H1 (cell line): ENCODE data around the gene STXBP6. TPM values are rescaled to one million over a fixed set of nuclear protein-coding genes. Genes with fewer than 3 reads are reported as not detected.

Source experiments
- CTCF ChIA-PET: fragments of 300-600 bp; sonication (Branson Sonifier 250); formaldehyde crosslinking; loops from one replicate; lab custom pipeline; 2021; ENCODE audit not compliant: partially characterized antibody; lab: Charles Lee
- POLR2A ChIA-PET: fragments of 300-600 bp; sonication (Branson Sonifier 250); formaldehyde crosslinking; loops from one replicate; lab custom pipeline; 2021; ENCODE audit warnings: inconsistent platforms; ENCODE audit not compliant: partially characterized antibody; lab: Charles Lee
- DNase-seq, 2 experiments: peaks; one replicate each; pipeline versions ENCODE4 v3.0.0 to v3.0.0-alpha.2; 2010 to 2022; ENCODE audit warnings: low spot score in 2 of 2, low read depth in 1 of 2, mixed read lengths in 1 of 2
- FAIRE-seq: peaks from 2 replicates; lab custom pipeline; 2011; peaks lifted over from hg19 to GRCh38; lab: Jason Lieb, UNC
- H2AFZ ChIP-seq: 2 replicates; pipeline ENCODE4 v1.8.1; 2012; ENCODE audit warnings: low read length, inconsistent platforms
- H2AK5ac ChIP-seq: 2 replicates; pipeline ENCODE4 v1.6.1; 2013; ENCODE audit warnings: low read depth, low read length
- H2BK120ac ChIP-seq: replicated peaks from 2 replicates; pipeline ENCODE3; 2013; ENCODE audit warnings: low read depth, low read length, inconsistent platforms
- H2BK12ac ChIP-seq: 2 replicates; pipeline ENCODE4 v1.6.1; 2013; ENCODE audit warnings: low read depth, low read length
- H2BK15ac ChIP-seq: 2 replicates; pipeline ENCODE4 v1.6.1; 2013; ENCODE audit warnings: low read length
- H2BK20ac ChIP-seq: 2 replicates; pipeline ENCODE4 v1.6.1; 2013; ENCODE audit warnings: low read length
- H2BK5ac ChIP-seq: 2 replicates; pipeline ENCODE4 v1.6.1; 2013; ENCODE audit warnings: low read depth, low read length
- H3K14ac ChIP-seq: 2 replicates; pipeline ENCODE4 v1.6.1; 2013; ENCODE audit warnings: inconsistent platforms; ENCODE audit not compliant: insufficient read length
- H3K18ac ChIP-seq: 2 replicates; pipeline ENCODE4 v1.6.1; 2013; ENCODE audit warnings: low read length; ENCODE audit errors: extremely low read depth
- H3K23ac ChIP-seq: 2 replicates; pipeline ENCODE4 v1.6.1; 2013; ENCODE audit warnings: inconsistent platforms; ENCODE audit not compliant: insufficient read length
- H3K23me2 ChIP-seq: 2 replicates; pipeline ENCODE4 v1.6.1; 2013; ENCODE audit warnings: low read depth, low read length
- H3K27ac ChIP-seq: 2 replicates; pipeline ENCODE4 v1.6.1; 2011; ENCODE audit warnings: low read depth, low read length, inconsistent platforms
- H3K27me3 ChIP-seq, 4 experiments: replicated peaks in 1 of 4; 1 replicate in 1 of 4; 2 replicates in 3 of 4; pipeline versions ENCODE4 v1.6.1 to v1.8.1; 2011 to 2013; ENCODE audit warnings: low read length in 3 of 4, mild to moderate bottlenecking in 3 of 4, inconsistent platforms in 2 of 4, mixed read lengths in 2 of 4, moderate library complexity in 1 of 4; ENCODE audit not compliant: control insufficient read depth in 3 of 4, insufficient read depth in 3 of 4; ENCODE audit errors: extremely low read depth in 1 of 4
- H3K36me3 ChIP-seq, 4 experiments: 2 replicates each; pipeline versions ENCODE4 v1.6.1 to v1.8.1; 2011 to 2013; ENCODE audit warnings: mild to moderate bottlenecking in 4 of 4, low read length in 3 of 4, moderate library complexity in 2 of 4, control low read depth in 1 of 4, inconsistent platforms in 1 of 4; ENCODE audit not compliant: insufficient read depth in 4 of 4, control insufficient read depth in 2 of 4
- H3K4ac ChIP-seq: replicated peaks from 2 replicates; pipeline ENCODE3; 2013; ENCODE audit warnings: low read length, low read depth, mixed read lengths, inconsistent platforms; ENCODE audit not compliant: insufficient read length
- H3K4me1 ChIP-seq, 4 experiments: replicated peaks in 1 of 4; 1 replicate in 1 of 4; 2 replicates in 3 of 4; pipeline versions ENCODE4 v1.6.1 to v1.8.1; 2011 to 2013; ENCODE audit warnings: low read length in 3 of 4, inconsistent platforms in 2 of 4, mixed read lengths in 1 of 4; ENCODE audit not compliant: insufficient read depth in 4 of 4, control insufficient read depth in 3 of 4
- H3K4me2 ChIP-seq, 2 experiments: 2 replicates each; pipeline versions ENCODE4 v1.6.1 to v1.8.1; 2011 to 2013; ENCODE audit warnings: low read depth in 2 of 2, low read length in 2 of 2, control low read depth in 1 of 2, inconsistent platforms in 1 of 2, mild to moderate bottlenecking in 1 of 2; ENCODE audit not compliant: insufficient read depth in 1 of 2
- H3K4me3 ChIP-seq, 4 experiments: fragments of 200-600, 300-600 bp in 1 of 4; sonication (generic), shearing (Covaris generic), sonication (Bioruptor Twin) in 1 of 4; 2 replicates each; pipeline versions ENCODE4 v1.5.1 to v1.8.1; 2011 to 2016; ENCODE audit warnings: low read length in 4 of 4, low read depth in 3 of 4, control low read depth in 2 of 4, inconsistent platforms in 2 of 4, mild to moderate bottlenecking in 2 of 4, mixed read lengths in 1 of 4, moderate library complexity in 1 of 4; ENCODE audit not compliant: insufficient read depth in 2 of 4; ENCODE audit errors: extremely low read depth in 1 of 4
- H3K56ac ChIP-seq: replicated peaks from 2 replicates; pipeline ENCODE3; 2013; ENCODE audit warnings: low read depth, mild to moderate bottlenecking, mixed read lengths, low read length, inconsistent platforms; ENCODE audit not compliant: insufficient read length
- H3K79me1 ChIP-seq: 2 replicates; pipeline ENCODE4 v1.6.1; 2013; ENCODE audit warnings: low read depth, low read length, control low read depth
- H3K79me2 ChIP-seq, 2 experiments: 2 replicates each; pipeline versions ENCODE4 v1.6.1 to v1.8.1; 2012 to 2013; ENCODE audit warnings: low read length in 2 of 2, mild to moderate bottlenecking in 2 of 2, inconsistent platforms in 1 of 2; ENCODE audit not compliant: insufficient read depth in 2 of 2, control insufficient read depth in 1 of 2
- H3K9ac ChIP-seq, 4 experiments: replicated peaks in 1 of 4; 1 replicate in 1 of 4; 2 replicates in 3 of 4; pipeline versions ENCODE4 v1.6.1 to v1.8.1; 2011 to 2013; ENCODE audit warnings: low read depth in 3 of 4, low read length in 3 of 4, control low read depth in 2 of 4, mild to moderate bottlenecking in 2 of 4, moderate library complexity in 2 of 4, inconsistent platforms in 1 of 4; ENCODE audit errors: extremely low read depth in 1 of 4
- H3K9me3 ChIP-seq, 2 experiments: 2 replicates each; pipeline versions ENCODE4 v1.6.1 to v1.8.1; 2012 to 2013; ENCODE audit warnings: mild to moderate bottlenecking in 2 of 2, moderate library complexity in 2 of 2, control low read depth in 1 of 2, inconsistent platforms in 1 of 2, low read depth in 1 of 2, low read length in 1 of 2, mixed read lengths in 1 of 2; ENCODE audit not compliant: insufficient read depth in 2 of 2
- H4K20me1 ChIP-seq, 2 experiments: replicated peaks in 1 of 2; 2 replicates each; pipeline versions ENCODE3 to v1.8.1; 2011 to 2013; ENCODE audit warnings: inconsistent platforms in 2 of 2, low read length in 2 of 2, mild to moderate bottlenecking in 1 of 2; ENCODE audit not compliant: insufficient read depth in 2 of 2, control insufficient read depth in 1 of 2
- H4K5ac ChIP-seq: 2 replicates; pipeline ENCODE4 v1.6.1; 2013; ENCODE audit warnings: low read length, low read depth, mixed read lengths, inconsistent platforms; ENCODE audit not compliant: insufficient read length
- H4K8ac ChIP-seq: 2 replicates; pipeline ENCODE4 v1.8.0; 2013; ENCODE audit warnings: mild to moderate bottlenecking, moderate library complexity, low read length, inconsistent platforms; ENCODE audit not compliant: insufficient read depth; ENCODE audit errors: extremely low read depth
- H4K91ac ChIP-seq: replicated peaks from 2 replicates; pipeline ENCODE3; 2013; ENCODE audit warnings: low read length, mixed read lengths, inconsistent platforms; ENCODE audit not compliant: insufficient read length
- HDAC2 ChIP-seq, 2 experiments: fragments of 300-600 bp in 1 of 2; sonication (generic) in 1 of 2; IDR thresholded peaks; 2 replicates each; pipeline ENCODE4 v1.6.1; 2011 to 2012; ENCODE audit warnings: low read depth in 2 of 2, low read length in 2 of 2, mild to moderate bottlenecking in 2 of 2, moderate library complexity in 2 of 2, borderline replicate concordance in 1 of 2, inconsistent platforms in 1 of 2
- HDAC6 ChIP-seq: IDR thresholded peaks from one replicate; pipeline ENCODE4 v1.7.1; 2012; ENCODE audit warnings: low read depth, mild to moderate bottlenecking, inconsistent platforms, low read length, moderate library complexity
- MAX ChIP-seq: IDR thresholded peaks from 2 replicates; pipeline ENCODE4 v1.6.1; 2012; ENCODE audit warnings: inconsistent platforms
- NANOG ChIP-seq: IDR thresholded peaks from 2 replicates; pipeline ENCODE4 v1.6.1; 2011; ENCODE audit warnings: low read length, low read depth, mild to moderate bottlenecking, inconsistent platforms; ENCODE audit not compliant: insufficient read depth, poor library complexity, severe bottlenecking
- POLR2AphosphoS5 ChIP-seq: IDR thresholded peaks from 2 replicates; pipeline ENCODE4 v1.6.1; 2011; ENCODE audit warnings: low read depth, low read length
- RNF2 ChIP-seq: fragments of 200-900, 300-1000 bp; sonication (generic); IDR thresholded peaks from 2 replicates; pipeline ENCODE4 v1.7.1; 2016; ENCODE audit warnings: borderline replicate concordance, low read depth, mild to moderate bottlenecking, antibody characterized with exemption, low read length; ENCODE audit not compliant: poor library complexity, severe bottlenecking; ENCODE audit errors: missing control alignments
- SAP30 ChIP-seq: fragments of 300-600 bp; sonication (generic); IDR thresholded peaks from 2 replicates; pipeline ENCODE4 v1.7.1; 2012; ENCODE audit warnings: low read length, moderate library complexity, mild to moderate bottlenecking, inconsistent platforms; ENCODE audit not compliant: insufficient read depth, insufficient replicate concordance
- TCF12 ChIP-seq: IDR thresholded peaks from 2 replicates; pipeline ENCODE4 v1.6.1; 2011; ENCODE audit warnings: low read depth, mild to moderate bottlenecking, low read length
- YY1 ChIP-seq: IDR thresholded peaks from 2 replicates; pipeline ENCODE4 v1.6.1; 2011; ENCODE audit warnings: low read depth, mild to moderate bottlenecking, low read length
- WGBS, 2 experiments: shearing (Covaris generic) in 1 of 2; methylation state at CpG; one replicate each; pipeline versions ENCODE4 v1.1.6 to v1.1.7; 2013 to 2015; ENCODE audit warnings: low lambda C conversion rate in 2 of 2, mixed read lengths in 2 of 2, inconsistent platforms in 1 of 2, low coverage in 1 of 2, missing lambda C conversion rate in 1 of 2; ENCODE audit not compliant: insufficient replicate concordance in 2 of 2, insufficient coverage in 1 of 2, insufficient read length in 1 of 2; ENCODE audit errors: extremely low coverage in 1 of 2, missing lambda C conversion rate in 1 of 2; 5-methylcytosine and 5-hydroxymethylcytosine counted together
- polyA plus RNA-seq, 7 experiments: library from polyadenylated mRNA; depleted of rRNA in 3 of 7; stranded (reverse) in 5 of 7; unstranded in 2 of 7; fragments of >200 nt in 5 of 7; fragments of 200-250 nt in 2 of 7; gene quantifications; 1 replicate in 5 of 7; 2 replicates in 1 of 7; 4 replicates in 1 of 7; pipeline versions ENCODE4 v1.2.1 to v1.2.3, GENCODE V29; 2011 to 2013; ENCODE audit warnings: missing spikeins in 2 of 7, mixed read lengths in 2 of 7
- total RNA-seq: library from RNA; stranded (reverse); fragmentation: NEBNext Ultra II Directional; extraction: Animal tissue kit (Norgen Biotek cat#: 25700); gene quantifications from 2 replicates; pipeline ENCODE4 v1.2.1, GENCODE V29; 2021
- TF ChIP-seq, protein P1 (sequence below): IDR thresholded peaks from 2 replicates; pipeline ENCODE4 v1.6.1; 2012; ENCODE audit warnings: low read length, inconsistent platforms

The STXBP6 gene
- total and polyA plus RNA-seq, 2 of the 8 experiments (the other 6 are each of a cell fraction or from before 2014, with no cell fraction given), result 9.4 to 18.1 TPM

- no peak overlapping the region for H2AK5ac ChIP-seq
- H3K4ac ChIP-seq, result no peak overlapping the region
- no peaks in the 10 kb centered on the region for H3K27me3 ChIP-seq
- H3K56ac ChIP-seq, result no peak overlapping the region
- 91% methylated on average over 2 of the region's 2 CpGs; no CpG with 5 or more reads in 1 of the 2 experiments for WGBS, 2 experiments
- DNase-seq (no peak), FAIRE-seq (no peak)
- H4K91ac ChIP-seq, result no peak overlapping the region
- H3K9me3 ChIP-seq, result no peaks in the 10 kb centered on the region
- H3K79me2 ChIP-seq, result no peaks in the 10 kb centered on the region
- no peak overlapping the region for H4K8ac ChIP-seq
- H3K9ac ChIP-seq, result no peak overlapping the region
- H3K36me3 ChIP-seq, result no peaks in the 10 kb centered on the region
- no peak overlapping the region for H3K4me3 ChIP-seq
- H2BK12ac ChIP-seq, result no peak overlapping the region
- POLR2A ChIA-PET, result no interaction called here
- H3K4me1 ChIP-seq, result no peaks in the 10 kb centered on the region
- CTCF ChIA-PET, result interaction anchor here (0.6 to 1.6 kb wide), 3 partner anchors 10 to 211 kb away, joined by 3 to 5 read pairs (median 3); no protein-coding TSS in a partner anchor
- H2BK5ac ChIP-seq, result no peak overlapping the region
- no peak overlapping the region for H2BK20ac ChIP-seq
- H2BK120ac ChIP-seq, result no peak overlapping the region
- H2AFZ ChIP-seq, result no peak overlapping the region
- no peaks in the 10 kb centered on the region for H4K20me1 ChIP-seq
- no peak overlapping the region for H3K27ac ChIP-seq
- no peak overlapping the region for H3K4me2 ChIP-seq
- H3K18ac ChIP-seq, result no peak overlapping the region
- no peak overlapping the region for H3K23ac ChIP-seq
- peaks cover 2% of the 10 kb centered on the region for H3K79me1 ChIP-seq
- H3K23me2 ChIP-seq, result no peaks in the 10 kb centered on the region
- no peak overlapping the region for H2BK15ac ChIP-seq
- no peak overlapping the region for H4K5ac ChIP-seq
- no peak overlapping the region for H3K14ac ChIP-seq
- TF ChIP-seq TCF12 (no peak), NANOG (no peak), RNF2 (no peak), POLR2AphosphoS5 (no peak), YY1 (no peak), SAP30 (no peak), MAX (no peak), HDAC6 (no peak), HDAC2 (IDR thresholded peaks at IDR 0.05; ENCODE audit: borderline replicate concordance in 1 of 2, low read depth in 2 of 2, low read length in 2 of 2) (no peak)
- TF ChIP-seq, protein P1, sequence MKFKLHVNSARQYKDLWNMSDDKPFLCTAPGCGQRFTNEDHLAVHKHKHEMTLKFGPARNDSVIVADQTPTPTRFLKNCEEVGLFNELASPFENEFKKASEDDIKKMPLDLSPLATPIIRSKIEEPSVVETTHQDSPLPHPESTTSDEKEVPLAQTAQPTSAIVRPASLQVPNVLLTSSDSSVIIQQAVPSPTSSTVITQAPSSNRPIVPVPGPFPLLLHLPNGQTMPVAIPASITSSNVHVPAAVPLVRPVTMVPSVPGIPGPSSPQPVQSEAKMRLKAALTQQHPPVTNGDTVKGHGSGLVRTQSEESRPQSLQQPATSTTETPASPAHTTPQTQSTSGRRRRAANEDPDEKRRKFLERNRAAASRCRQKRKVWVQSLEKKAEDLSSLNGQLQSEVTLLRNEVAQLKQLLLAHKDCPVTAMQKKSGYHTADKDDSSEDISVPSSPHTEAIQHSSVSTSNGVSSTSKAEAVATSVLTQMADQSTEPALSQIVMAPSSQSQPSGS, result no peak
These were observed 32.4 kb downstream of the STXBP6 start for GRCh38 chr14:25017562-25017961.
